ENCODE data around the gene SGSM2. TPM values are rescaled to one million over a fixed set of nuclear protein-coding genes. Genes with fewer than 3 reads are reported as not detected.

SGSM2 gene
- total RNA-seq, 1 experiment from 2014 or later, result 18.6 TPM

DNA sequence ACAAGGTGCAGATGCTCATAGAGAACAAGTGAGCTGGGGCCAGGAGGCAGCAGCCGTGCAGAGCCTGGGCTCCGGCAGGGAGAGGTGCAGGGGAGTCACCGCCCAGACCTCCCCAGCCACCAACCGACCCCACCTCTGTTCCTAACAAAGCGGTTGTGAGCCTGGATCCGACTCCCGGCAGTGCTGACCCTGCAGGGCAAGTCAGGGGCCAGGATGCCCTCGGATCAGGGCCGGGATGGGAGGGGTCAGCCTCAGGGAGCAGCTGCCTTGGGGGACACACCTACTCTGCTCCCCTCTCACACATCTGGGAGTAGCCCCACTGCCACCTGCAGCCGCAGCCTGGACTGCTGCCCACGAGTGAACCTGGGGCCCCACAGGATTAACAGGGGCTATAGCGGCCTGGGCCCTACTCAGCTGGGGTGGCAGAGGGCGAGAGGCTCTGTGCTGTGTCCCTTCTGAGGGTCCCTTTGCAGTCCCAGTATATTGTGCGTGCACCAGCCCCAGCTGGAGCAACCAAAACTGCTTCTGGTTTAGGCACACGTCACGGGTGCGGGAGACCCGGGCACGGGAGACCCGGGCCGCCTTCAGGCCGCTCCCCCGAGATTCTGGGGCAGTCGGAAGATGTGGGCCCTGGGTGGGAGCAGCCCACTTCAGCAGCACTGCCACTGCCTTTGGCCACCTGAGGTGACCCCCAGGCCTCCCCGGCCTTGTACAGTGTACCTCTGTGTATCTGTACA lies 42.4 kb downstream of the SGSM2 start:
- H3K36me3 ChIP-seq, result peaks cover 10% of the 10 kb centered on the region; the same call in 1 of the 2 replicates

GRCh38 chr17:2380226-2380922 lies 43.1 kb downstream of the SGSM2 start:
- no peak for DNase-seq (ENCODE audit: low read depth in 1 of 2, low spot score in 2 of 2)
- Histone ChIP-seq H3K27ac (no peak overlapping the region), H3K27me3 (replicated peaks) (no peaks in the 10 kb centered on the region), H3K36me3 (peaks cover 10% of the 10 kb centered on the region; the same call in 1 of the 2 replicates), H3K4me3 (no peak overlapping the region), H3K9me3 (replicated peaks) (no peaks in the 10 kb centered on the region), H3K4me1 (replicated peaks) (no peaks in the 10 kb centered on the region)

More for the DNA sequence above, 42.4 kb downstream of the SGSM2 start:
- H3K4me1 ChIP-seq (replicated peaks), result no peaks in the 10 kb centered on the region
- no peaks in the 10 kb centered on the region for H3K9me3 ChIP-seq (replicated peaks)
- DNase-seq (ENCODE audit: low read depth in 1 of 2, low spot score in 2 of 2), result no peak
- no peak overlapping the region for H3K4me3 ChIP-seq
- H3K27ac ChIP-seq, result no peak overlapping the region
- no peaks in the 10 kb centered on the region for H3K27me3 ChIP-seq (replicated peaks)

DNA sequence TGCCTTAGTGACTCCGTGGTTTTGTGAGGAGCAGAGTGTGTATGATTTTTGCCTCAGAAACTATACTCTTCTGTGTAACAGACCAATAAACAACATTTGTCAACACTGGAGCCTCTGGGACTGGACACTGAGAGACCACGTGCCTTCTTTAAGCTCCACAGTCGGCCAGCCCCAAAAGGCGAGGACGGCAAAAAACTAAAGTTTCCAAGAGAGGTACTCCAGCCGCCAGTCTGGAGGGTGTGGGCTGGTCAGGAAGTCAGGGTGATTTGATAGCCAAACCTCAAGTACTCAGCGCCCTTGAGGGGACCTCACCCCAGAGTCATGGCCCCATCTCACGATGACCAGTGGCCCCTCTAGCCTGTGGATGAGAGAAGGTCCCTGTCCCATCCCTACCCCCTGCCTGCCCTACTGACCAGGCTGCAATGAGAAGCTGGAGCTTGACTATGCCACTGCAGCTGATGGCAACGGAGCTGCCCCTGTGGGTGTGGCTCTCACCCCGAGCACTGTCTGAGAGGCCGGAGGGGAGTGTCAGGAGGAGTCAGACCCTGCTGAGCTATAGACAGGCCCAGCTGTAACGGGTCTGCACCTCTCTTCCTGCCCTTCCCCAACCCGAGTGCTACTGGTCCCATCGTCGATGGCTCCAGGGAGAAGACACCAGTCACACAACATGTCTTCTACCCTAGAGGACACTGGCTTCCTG lies 43.8 kb downstream of the SGSM2 start:
- Histone ChIP-seq H3K27ac (no peak overlapping the region), H3K27me3 (replicated peaks) (no peaks in the 10 kb centered on the region), H3K4me1 (replicated peaks) (no peaks in the 10 kb centered on the region), H3K4me3 (no peak overlapping the region), H3K9me3 (replicated peaks) (no peaks in the 10 kb centered on the region), H3K36me3 (peaks cover 12% of the 10 kb centered on the region; the same call in 1 of the 2 replicates)
- DNase-seq (ENCODE audit: low read depth in 1 of 2, low spot score in 2 of 2), result no peak

DNA sequence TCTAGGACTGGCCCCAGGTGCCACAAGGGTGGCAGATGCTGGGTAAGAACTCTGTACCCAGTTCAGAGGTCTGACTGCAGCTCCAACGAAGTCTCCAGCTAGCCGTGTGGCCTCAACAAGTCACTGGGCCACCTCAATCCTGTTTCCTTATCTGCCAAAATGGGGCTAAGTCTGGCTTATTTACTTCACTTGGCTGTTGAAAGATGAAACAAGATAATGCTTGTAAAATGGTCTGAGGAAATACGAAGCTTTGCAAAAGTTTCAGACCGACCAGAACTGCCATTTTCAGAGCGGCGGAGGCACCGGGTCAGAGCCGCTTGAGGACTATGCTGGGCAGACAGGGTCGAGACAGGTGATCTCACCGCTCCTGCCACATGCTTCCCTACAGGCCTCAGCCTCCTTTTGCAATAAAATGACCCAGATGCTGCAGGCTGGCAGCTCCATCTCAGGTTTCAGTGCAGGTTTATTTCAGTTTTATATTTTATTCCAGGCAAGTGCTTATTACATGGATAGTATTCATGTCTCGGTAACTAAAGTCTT lies 46.4 kb downstream of the SGSM2 start:
- H3K36me3 ChIP-seq, result peaks cover 10% of the 10 kb centered on the region; the same call in 1 of the 2 replicates
- H3K9me3 ChIP-seq (replicated peaks), result no peaks in the 10 kb centered on the region
- no peak overlapping the region for H3K27ac ChIP-seq
- no peaks in the 10 kb centered on the region for H3K4me1 ChIP-seq (replicated peaks)
- H3K4me3 ChIP-seq, result no peak overlapping the region
- no peak for DNase-seq (ENCODE audit: low read depth in 1 of 2, low spot score in 2 of 2)
- no peaks in the 10 kb centered on the region for H3K27me3 ChIP-seq (replicated peaks)

- H3K27ac ChIP-seq, result no peak overlapping the region
- DNase-seq (ENCODE audit: low read depth in 1 of 2, low spot score in 2 of 2), result no peak
- no peaks in the 10 kb centered on the region for H3K4me1 ChIP-seq (replicated peaks)
- peaks cover 10% of the 10 kb centered on the region; the same call in 1 of the 2 replicates for H3K36me3 ChIP-seq
- H3K4me3 ChIP-seq, result no peak overlapping the region
- H3K9me3 ChIP-seq (replicated peaks), result no peaks in the 10 kb centered on the region
- no peaks in the 10 kb centered on the region for H3K27me3 ChIP-seq (replicated peaks)
Measured at GRCh38 chr17:2384439-2385127, 47.3 kb downstream of the SGSM2 start.

- H3K27me3 ChIP-seq (replicated peaks), result no peaks in the 10 kb centered on the region
- no peak overlapping the region for H3K27ac ChIP-seq
- H3K36me3 ChIP-seq, result peaks cover 7% of the 10 kb centered on the region; the same call in 1 of the 2 replicates
- H3K4me3 ChIP-seq, result no peak overlapping the region
- H3K9me3 ChIP-seq (replicated peaks), result no peaks in the 10 kb centered on the region
- H3K4me1 ChIP-seq (replicated peaks), result no peaks in the 10 kb centered on the region
- DNase-seq (ENCODE audit: low read depth in 1 of 2, low spot score in 2 of 2), result no peak
Measured at GRCh38 chr17:2385240-2386210, 48.2 kb downstream of the SGSM2 start.

- no peak overlapping the region for H3K4me3 ChIP-seq
- peaks cover under 1% of the 10 kb centered on the region; the same call in 1 of the 2 replicates for H3K4me1 ChIP-seq (replicated peaks)
- DNase-seq (ENCODE audit: low read depth in 1 of 2, low spot score in 2 of 2), result no peak
- H3K36me3 ChIP-seq, result peaks cover 10% of the 10 kb centered on the region; the same call in 1 of the 2 replicates
- no peaks in the 10 kb centered on the region for H3K27me3 ChIP-seq (replicated peaks)
- H3K9me3 ChIP-seq (replicated peaks), result no peaks in the 10 kb centered on the region
- no peak overlapping the region for H3K27ac ChIP-seq
Measured at GRCh38 chr17:2386400-2387085, 49.2 kb downstream of the SGSM2 start.

DNA sequence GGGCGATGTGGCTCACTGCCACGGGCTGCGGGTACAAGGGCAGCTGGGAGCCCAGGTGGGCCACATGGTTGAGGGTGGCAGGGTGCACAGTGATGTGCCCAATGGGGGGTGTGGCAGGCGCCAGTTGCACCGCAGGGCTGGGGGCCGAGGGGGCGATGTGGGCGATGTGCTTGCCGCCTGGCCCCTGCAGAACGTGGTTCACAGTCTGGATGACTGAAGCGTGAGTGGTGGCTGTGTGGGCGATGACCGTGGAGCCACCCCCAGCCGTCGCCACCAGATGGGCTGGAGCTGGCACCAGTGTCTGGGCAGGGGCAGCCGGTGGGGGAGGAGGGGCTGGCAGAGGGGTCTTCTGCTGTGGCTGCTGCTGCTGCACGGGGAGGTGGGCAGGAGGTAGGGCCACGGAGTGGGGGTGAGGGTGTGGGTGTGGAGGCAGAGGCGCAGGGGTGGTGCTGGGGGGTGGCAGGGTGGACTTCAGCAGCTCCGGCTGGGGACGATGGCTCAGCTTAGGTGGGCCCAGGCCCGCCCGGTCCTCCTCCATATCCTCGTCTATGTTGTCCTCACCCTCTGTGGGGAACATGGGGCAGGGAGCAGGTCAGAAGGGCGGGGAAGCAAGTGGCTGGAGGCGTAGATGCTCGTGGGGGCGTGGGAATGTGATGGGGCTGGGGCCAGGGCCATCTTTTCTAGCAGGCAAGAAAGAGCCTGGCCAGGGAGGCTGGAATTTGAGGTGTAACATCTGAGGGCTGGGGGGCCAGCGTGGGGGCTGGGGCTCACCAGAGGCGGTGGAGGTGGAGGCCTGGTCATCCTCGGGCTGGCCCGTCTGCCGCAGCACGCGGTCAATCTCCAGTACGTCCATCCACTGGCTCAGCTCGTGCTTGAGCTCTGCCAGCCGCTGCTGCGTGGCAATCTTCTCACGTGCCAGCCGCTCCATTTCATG lies 50.1 kb downstream of the SGSM2 start:
- H3K4me1 ChIP-seq (replicated peaks), result peaks cover 9% of the 10 kb centered on the region
- H3K27ac ChIP-seq, result no peak overlapping the region
- no peak for DNase-seq (ENCODE audit: low read depth in 1 of 2, low spot score in 2 of 2)
- H3K4me3 ChIP-seq, result no peak overlapping the region
- peaks cover 10% of the 10 kb centered on the region; the same call in 1 of the 2 replicates for H3K36me3 ChIP-seq
- H3K27me3 ChIP-seq (replicated peaks), result no peaks in the 10 kb centered on the region
- H3K9me3 ChIP-seq (replicated peaks), result no peaks in the 10 kb centered on the region

- Histone ChIP-seq H3K4me3 (no peak overlapping the region), H3K9me3 (replicated peaks) (no peaks in the 10 kb centered on the region)
- DNase-seq (ENCODE audit: low read depth in 1 of 2, low spot score in 2 of 2), result no peak
Measured at GRCh38 chr17:2388020-2388682, 50.9 kb downstream of the SGSM2 start.

DNA sequence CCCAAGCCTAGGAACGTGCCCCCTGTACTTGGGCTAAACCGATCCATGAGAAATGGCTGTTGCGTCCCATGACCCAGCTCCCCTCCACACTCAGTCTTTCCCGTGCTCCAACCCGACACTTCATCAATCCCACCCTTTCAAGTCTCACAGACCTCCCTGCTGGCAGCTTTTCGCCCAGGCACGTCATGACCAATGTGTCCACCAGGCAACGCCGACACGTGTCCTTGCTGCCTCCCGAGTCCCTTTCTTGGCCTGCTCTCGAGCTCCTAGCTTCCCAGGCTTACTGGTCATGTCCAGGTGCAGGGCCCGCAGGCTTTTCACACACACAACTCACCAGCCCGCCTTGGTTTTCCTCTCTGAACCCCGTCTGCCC lies 51.4 kb downstream of the SGSM2 start:
- Histone ChIP-seq H3K27me3 (replicated peaks) (no peaks in the 10 kb centered on the region), H3K9me3 (replicated peaks) (0 out of 2 replicates have a peak, but pooled peaks cover 3% of the 10 kb centered on the region), H3K4me1 (replicated peaks) (peaks cover 15% of the 10 kb centered on the region), H3K36me3 (peaks cover 14% of the 10 kb centered on the region; the same call in 1 of the 2 replicates), H3K4me3 (no peak overlapping the region), H3K27ac (no peak overlapping the region)
- no peak for DNase-seq (ENCODE audit: low read depth in 1 of 2, low spot score in 2 of 2)

More at GRCh38 chr17:2388020-2388682, 50.9 kb downstream of the SGSM2 start:
- Histone ChIP-seq H3K27ac (no peak overlapping the region), H3K27me3 (replicated peaks) (no peaks in the 10 kb centered on the region), H3K36me3 (peaks cover 10% of the 10 kb centered on the region; the same call in 1 of the 2 replicates), H3K4me1 (replicated peaks) (peaks cover 10% of the 10 kb centered on the region)

All from SJSA1 (cell line).